Measurements from ENCODE around the gene KCNJ4.
A peak's percentile ranks its signal among the peaks of the same experiment; 100 is the strongest.
"Not testable (repeated sequence)": the region's sequence is repeated elsewhere in the genome, so short reads cannot be mapped to it uniquely, and the experiment has no call there.

The KCNJ4 gene

GRCh38 chr22:38427465-38427864 is 27.5 kb downstream of the KCNJ4 start:
- no peak for DNase-seq

GRCh38 chr22:38426628-38427027 is 28.4 kb downstream of the KCNJ4 start:
- no peak for DNase-seq

- no peak for DNase-seq
These were observed 30.4 kb downstream of the KCNJ4 start for GRCh38 chr22:38424525-38425080.

- DNase-seq: peak; percentile 48
These were observed 31.2 kb downstream of the KCNJ4 start for GRCh38 chr22:38423512-38424503.

GRCh38 chr22:38422611-38423511 is 32.1 kb downstream of the KCNJ4 start:
- peak; percentile 58 for DNase-seq

- DNase-seq: no peak
These were observed 34.3 kb downstream of the KCNJ4 start for GRCh38 chr22:38420734-38421133.

GRCh38 chr22:38419858-38420160 is 35.2 kb downstream of the KCNJ4 start:
- no peak for DNase-seq

- DNase-seq: peak; percentile 48
These were observed 35.7 kb downstream of the KCNJ4 start for GRCh38 chr22:38419121-38419857.

- peak; percentile 42 for DNase-seq
These were observed 36.4 kb downstream of the KCNJ4 start for GRCh38 chr22:38418589-38418988.

- peak; percentile 46 for DNase-seq
These were observed 37.5 kb downstream of the KCNJ4 start for GRCh38 chr22:38417252-38418060.

GRCh38 chr22:38416621-38417251 is 38.3 kb downstream of the KCNJ4 start:
- peak; percentile 25 for DNase-seq

- peak; percentile 56 for DNase-seq
These were observed 39.3 kb downstream of the KCNJ4 start for GRCh38 chr22:38415561-38416321.

- DNase-seq: peak; percentile 51
These were observed 40.0 kb downstream of the KCNJ4 start for GRCh38 chr22:38415046-38415445.

- no peak for DNase-seq
These were observed 41.0 kb downstream of the KCNJ4 start for GRCh38 chr22:38414009-38414395.

- no peak for DNase-seq
These were observed 41.7 kb downstream of the KCNJ4 start for GRCh38 chr22:38413085-38414008.

- DNase-seq: peak; percentile 52
These were observed 42.4 kb downstream of the KCNJ4 start for GRCh38 chr22:38412435-38413084.

- DNase-seq: no peak
These were observed 44.0 kb downstream of the KCNJ4 start for GRCh38 chr22:38411016-38411415.

GRCh38 chr22:38409916-38410315 is 45.1 kb downstream of the KCNJ4 start:
- DNase-seq: not testable (repeated sequence)

- DNase-seq: no peak
These were observed 48.4 kb downstream of the KCNJ4 start for GRCh38 chr22:38406617-38407016.

Measured in islet precursor cell (in vitro differentiated cells).